CD4-positive, alpha-beta T cell treated with Interleukin-6 at 100 ng/mL for 8 hours (primary cell): Measurements from ENCODE around the gene SHISA9.

Experiments
- DNase-seq: peaks from one replicate; pipeline ENCODE4 v3.0.0-alpha.2; 2020; ENCODE audit warnings: mixed read lengths, low spot score

The SHISA9 gene

DNA sequence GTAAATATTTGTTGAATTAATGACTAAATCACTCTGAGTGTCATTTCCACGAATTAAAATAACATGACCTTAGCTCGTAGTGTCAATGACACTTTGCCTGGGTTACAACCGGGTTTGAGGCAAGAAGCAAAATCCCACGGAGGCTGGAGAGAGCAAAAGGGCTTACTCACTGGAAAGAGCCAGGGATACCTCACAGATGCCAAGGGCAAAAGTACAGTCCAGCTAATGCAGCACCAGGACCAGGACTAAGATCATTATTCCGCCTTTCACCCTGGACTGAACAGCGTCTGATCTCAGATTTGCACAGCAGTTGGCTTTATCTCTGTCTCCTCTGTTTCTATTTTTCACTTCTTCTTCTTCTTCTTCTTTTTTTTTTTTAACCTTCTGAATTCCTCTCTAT, 175.5 kb downstream of the SHISA9 start:
- no peak for DNase-seq

DNA sequence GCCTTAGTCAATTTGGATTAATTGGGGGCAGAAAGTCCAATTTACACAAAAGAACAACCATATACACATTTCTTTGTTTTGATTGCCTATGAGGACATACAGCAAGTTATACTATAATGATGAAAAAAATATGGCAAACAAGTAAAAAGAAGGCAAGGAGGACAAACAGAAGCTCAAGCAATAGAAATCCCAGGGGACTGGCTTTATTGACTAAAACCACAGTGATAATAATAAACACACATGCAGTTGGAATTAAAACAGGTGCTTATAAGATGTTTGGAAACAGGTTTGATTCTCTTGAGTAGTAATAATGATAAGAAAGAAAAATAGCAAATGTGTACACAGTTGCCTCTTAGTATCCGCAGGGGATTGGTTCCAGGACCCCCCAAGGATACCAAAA, 176.4 kb downstream of the SHISA9 start:
- no peak for DNase-seq

DNA sequence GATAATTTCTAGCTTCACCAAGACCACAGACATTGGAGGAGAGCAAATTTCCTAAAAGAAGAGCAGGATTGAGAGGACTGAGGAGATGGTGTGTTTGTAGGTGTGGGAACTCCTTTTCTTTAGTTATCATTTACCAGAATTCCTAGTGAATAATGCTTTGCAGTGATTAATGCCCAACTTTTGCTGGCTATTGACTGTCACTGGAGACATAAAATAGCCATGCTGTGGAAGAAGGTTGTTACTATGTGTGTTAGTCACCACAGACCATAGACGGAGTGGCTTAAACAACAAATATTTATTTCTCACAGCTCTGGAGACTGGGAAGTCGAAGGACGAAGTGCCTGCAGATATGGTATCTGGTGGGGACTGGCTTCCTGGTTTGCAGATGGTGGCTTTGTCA, 179.1 kb downstream of the SHISA9 start:
- DNase-seq: no peak

DNA sequence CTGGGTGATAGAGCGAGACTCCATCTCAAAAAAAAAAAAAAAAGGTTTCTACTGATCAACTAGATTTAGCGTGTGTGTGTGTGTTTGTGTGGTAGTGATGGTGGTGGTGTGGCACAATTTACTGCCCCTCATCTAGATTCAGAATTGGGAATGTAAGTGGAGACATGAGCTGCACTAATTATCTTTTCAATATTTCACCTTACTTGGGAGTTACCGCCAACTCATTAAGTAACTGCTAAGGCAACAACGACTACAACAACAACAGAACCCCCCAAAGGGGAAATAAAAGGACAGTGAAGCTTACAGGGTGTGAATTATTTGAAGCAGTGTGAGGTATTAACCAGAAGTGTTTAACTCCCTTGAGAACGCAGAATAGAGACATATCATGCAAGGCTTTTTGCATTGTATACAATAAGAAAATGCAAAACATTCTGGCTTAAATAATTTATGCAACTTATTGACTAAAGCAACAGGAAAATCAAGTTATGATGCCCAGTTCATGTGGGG, 180.5 kb downstream of the SHISA9 start:
- no peak for DNase-seq

- DNase-seq: no peak
Measured at GRCh38 chr16:13083681-13084080, 182.3 kb downstream of the SHISA9 start.

- DNase-seq: no peak
Measured at GRCh38 chr16:13084331-13084730, 182.9 kb downstream of the SHISA9 start.

- no peak for DNase-seq
Measured at GRCh38 chr16:13093661-13094060, 192.3 kb downstream of the SHISA9 start.

- no peak for DNase-seq
Measured at GRCh38 chr16:13095061-13095460, 193.7 kb downstream of the SHISA9 start.

DNA sequence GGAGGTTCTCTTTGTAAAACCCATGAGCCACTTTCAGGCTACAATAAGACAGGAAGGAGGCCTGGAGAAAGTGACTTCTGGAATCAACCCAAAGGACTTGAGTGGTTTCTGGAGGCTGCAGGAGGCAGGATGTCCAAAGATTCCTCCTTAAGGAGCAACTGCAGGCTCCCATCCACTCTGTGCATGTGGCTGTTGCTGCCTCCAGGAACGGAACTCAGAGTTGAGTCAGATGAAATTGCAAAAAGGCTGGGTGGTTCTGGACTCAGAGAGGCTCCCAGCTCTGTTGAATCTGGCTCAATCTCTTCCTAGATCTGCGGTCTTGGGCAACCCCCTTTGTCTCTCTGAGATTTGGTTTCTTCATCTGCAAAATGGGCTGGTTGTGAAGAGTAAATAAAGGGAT, 197.1 kb downstream of the SHISA9 start:
- DNase-seq: no peak

DNA sequence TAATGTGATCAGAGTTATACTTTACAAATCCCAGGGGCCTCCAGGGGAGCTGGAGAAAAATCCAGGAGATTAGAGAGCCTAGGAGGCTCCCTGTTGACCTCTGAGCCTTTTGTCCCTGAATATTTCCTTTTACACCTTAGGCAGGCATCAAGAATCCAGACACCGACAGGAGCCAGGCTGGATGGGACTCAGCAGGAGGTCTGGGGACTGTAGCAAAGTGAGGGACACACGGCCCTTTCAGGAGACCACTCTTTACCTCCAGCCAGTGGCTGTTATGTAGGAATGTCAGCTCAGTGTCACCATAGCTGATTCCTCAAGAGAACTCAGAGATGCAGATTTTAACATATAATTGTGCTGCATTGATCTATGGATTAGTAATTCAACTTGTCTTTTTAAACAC, 198.4 kb downstream of the SHISA9 start:
- DNase-seq: no peak

DNA sequence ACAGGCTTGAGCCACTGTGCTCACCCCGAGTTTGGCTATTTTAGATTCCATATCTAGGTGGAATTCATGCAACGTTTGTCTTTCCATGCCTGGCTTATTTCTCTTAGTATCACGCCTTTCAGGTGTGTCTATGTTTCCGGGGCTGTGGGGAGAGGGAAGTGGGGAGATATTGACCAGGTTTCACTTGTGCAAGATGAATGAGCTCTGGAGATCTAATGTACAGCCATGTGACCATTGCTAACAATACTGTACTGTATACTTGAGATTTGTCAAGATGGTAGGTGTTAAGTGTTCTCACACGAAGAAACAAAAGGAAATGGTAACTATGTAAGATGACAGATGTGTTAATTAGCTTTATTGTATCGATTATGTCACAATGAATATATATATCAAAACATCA, 199.6 kb downstream of the SHISA9 start:
- no peak for DNase-seq

DNA sequence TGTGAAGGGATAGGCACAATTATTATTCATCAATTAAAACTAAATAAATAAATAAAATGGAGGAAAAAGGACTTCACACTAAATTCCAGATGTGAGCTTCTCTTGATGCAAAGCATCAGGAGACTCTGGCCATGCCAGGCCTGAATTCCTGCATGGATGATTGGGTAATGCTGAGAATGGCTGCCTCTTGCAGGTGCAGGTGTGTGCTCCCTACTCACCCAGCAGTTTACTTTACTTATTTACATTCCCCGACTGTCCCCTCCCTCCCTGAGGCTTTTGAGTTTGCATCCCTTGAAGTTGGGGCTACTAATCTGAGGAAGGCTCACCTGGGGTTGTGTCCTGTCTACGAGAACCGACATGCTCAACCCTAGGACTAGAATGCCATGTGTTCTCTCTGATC, 200.4 kb downstream of the SHISA9 start:
- DNase-seq: no peak

GRCh38 chr16:13102401-13102800, 201.0 kb downstream of the SHISA9 start:
- no peak for DNase-seq

DNA sequence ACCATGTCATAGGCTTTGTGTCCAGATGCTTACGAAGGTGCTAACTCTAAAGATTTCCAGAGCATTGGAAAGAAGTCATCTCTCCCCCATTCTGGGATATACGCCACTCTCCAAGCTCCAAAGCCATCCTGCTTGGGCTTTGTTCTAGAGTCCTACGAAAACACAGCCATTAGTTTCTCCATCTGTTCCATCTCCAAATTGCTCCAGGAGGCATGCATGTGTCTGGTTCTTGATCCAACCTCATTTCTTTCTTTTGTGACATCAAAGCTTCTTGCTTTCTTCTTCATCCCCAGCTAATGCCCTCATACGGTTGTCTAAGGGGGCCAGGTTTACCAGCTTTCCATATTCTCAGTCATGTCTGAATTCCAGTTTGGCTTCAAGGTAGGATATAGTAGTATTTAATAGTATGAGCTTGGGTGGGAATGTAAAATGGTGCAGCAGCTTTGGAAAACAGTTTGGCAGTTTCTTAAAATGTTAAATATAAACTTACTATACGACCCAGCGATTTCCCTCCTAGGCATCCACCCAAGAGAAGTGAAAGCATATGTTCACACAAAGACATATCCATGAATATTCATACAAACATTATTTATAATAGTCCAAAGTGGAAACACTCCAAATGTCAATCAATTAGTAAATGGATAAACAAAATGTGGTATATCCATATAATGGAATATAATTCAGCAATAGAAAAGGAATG, 202.6 kb downstream of the SHISA9 start:
- DNase-seq: no peak

- DNase-seq: no peak
Measured at GRCh38 chr16:13104772-13105171, 203.4 kb downstream of the SHISA9 start.

DNA sequence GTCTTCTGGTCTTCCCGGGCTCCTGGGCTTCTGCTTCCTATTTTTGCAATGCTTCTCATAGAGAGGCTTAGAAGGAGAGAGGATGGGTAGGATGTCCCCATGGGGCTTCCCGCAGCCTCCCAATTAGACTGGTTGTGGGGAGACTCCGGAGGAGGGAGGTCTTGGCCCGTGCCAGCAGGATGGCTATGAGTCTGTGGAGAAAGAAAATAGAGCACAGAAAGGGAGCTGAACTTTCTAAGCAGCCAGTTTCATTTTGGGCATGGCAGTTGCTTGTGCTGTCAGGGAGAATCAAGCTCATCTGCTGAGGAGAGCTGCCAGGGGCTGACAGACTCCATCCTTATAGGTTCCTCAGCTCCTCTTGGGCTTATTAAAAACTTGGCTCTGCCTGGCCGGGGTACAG, 204.0 kb downstream of the SHISA9 start:
- DNase-seq: no peak

GRCh38 chr16:13106464-13106863, 205.1 kb downstream of the SHISA9 start:
- no peak for DNase-seq

DNA sequence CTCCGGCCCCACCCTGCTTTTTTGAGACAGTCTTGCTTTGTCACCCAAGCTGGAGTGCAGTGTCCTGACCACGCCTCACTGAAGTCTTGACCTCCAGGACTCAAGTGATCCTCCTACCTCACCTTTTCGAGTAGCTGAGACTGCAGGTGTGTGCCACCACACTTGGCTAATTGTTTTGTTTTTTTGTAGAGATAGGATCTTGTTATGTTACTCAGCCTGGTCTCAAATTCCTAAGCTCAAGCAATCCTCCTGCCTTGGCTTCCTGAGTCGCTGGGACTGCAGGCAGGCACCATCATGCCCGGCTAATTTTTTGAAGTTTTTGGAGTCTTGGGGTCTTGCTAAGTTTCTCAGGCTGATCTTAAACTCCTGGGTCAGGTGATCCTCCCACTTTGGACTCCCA, 206.7 kb downstream of the SHISA9 start:
- DNase-seq: no peak

- DNase-seq: no peak
Measured at GRCh38 chr16:13109171-13109570, 207.8 kb downstream of the SHISA9 start.

DNA sequence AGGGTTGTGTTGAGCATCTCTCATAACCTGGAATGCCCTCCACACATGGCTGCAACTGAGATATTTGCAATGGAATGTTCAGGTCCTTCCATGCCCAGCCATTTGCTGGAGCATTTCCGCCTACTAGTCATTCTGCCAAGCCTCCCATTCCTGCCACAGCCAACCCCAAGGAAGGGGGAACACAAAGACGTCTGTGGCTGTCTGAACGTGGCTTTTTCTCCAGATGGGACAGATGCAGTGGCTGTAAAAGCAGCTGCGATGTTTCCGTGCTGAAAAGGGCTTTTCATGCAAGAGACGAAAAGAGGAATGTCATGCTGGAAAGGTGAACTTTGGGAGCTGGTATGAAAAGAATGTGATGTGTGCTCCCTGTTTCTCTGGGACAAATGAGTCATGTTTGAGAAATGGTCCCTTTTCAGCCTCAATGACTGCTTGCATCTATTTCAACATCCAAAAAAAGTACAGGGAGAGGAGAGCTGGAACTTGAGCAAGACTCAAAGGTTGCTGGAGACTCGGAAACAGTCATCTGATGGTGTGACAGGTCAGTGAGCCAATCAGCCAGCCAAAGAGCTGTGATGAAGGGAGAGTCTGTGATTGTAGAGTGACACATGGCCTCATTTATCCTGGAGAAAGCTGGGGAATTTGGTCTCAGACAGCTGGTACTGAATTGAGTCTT, 208.9 kb downstream of the SHISA9 start:
- DNase-seq: no peak

DNA sequence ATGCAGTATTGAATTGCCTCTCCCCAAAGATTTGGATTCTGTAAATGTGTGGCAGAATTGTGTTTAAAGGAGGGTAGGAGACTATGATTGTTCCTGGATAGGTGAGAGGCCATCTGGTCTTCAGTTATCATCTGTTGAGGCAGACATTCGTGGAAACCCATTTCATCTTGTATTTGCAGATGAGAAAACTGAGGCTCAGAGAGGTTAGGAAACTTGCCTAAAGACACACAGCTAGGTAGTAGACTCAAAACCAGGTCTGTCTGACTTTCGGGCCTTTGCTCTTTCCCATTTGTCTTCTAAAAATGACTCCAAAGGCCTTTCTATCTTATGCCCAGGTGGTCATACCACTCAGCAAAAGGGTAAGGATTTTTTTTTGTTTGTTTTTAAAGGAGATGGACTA, 210.3 kb downstream of the SHISA9 start:
- no peak for DNase-seq

GRCh38 chr16:13113741-13114140, 212.3 kb downstream of the SHISA9 start:
- DNase-seq: no peak

DNA sequence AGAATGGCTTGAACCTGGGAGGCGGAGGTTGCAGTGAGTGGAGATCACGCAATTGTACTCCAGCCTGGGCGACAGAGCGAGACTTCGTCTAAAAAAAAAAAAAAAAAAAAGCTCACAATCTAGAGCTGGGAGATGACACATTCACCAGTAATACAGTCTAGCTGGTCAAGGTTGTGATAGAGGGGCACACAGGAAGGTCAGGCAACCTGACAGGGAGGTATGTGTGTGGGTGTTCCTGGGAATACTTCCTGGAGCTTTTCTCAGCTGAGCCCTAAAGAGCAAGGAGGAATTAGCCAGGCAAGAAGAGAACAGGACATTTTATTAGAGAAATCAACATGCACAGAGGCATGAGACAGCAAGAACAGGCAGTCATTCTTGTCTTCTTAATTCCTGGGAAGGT, 216.7 kb downstream of the SHISA9 start:
- DNase-seq: no peak

DNA sequence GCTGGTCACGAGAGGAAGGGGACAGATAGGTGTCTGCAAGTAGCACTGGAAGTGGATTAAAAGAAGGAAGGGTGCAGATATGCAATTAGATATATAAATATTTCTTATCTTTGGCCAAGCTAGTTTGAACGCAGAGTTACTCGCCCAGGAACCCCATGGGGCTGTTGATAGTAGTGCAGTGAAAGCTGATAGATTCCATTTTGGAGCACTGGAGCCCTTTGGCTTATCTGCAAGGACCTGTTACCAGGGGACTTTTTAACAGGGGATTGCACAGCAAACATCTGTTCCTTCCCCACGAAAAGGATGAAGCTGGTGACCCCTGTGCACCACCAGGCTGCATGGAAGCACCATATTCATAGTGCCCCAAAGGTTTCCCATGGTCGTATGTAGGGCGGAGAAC, 218.7 kb downstream of the SHISA9 start:
- no peak for DNase-seq
